Measurements from ENCODE around the gene RNF138.

RNF138 gene

GRCh38 chr18:32177530-32177929, 85.9 kb downstream of the RNF138 start:
- no peak for DNase-seq

All from NCI-H524 treated with DMSO at 0.1 percent for 48 hours (cell line).